Measurements from ENCODE around the gene SYNGR4.
A peak's percentile ranks its signal among the peaks of the same experiment; 100 is the strongest.
"Not testable (repeated sequence)": the region's sequence is repeated elsewhere in the genome, so short reads cannot be mapped to it uniquely, and the experiment has no call there.

The SYNGR4 gene

GRCh38 chr19:48371367-48371766, 7.2 kb downstream of the SYNGR4 start:
- no peak for DNase-seq (ENCODE audit: low spot score)

DNA sequence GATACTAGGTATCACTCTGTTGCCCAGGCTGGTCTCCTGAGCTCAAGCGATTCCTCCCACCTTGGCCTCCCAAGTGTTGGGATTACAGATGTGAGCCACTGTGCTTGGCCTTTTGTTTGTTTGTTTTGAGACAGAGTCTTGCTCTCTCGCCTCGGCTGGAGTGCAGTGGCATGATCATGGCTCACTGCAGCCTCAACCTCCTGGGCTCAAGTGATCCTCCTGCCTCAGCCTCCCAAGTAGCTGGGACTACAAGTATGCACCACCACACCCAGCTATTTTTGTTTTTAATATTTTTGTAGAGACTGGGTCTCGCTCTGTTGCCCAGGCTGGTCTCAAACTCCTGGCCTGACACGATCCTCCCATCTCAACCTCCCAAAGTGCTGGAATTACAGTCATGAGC, 7.6 kb downstream of the SYNGR4 start:
- not testable (repeated sequence) for DNase-seq (ENCODE audit: low spot score)

GRCh38 chr19:48372904-48373303, 8.7 kb downstream of the SYNGR4 start:
- no peak for DNase-seq (ENCODE audit: low spot score)

DNA sequence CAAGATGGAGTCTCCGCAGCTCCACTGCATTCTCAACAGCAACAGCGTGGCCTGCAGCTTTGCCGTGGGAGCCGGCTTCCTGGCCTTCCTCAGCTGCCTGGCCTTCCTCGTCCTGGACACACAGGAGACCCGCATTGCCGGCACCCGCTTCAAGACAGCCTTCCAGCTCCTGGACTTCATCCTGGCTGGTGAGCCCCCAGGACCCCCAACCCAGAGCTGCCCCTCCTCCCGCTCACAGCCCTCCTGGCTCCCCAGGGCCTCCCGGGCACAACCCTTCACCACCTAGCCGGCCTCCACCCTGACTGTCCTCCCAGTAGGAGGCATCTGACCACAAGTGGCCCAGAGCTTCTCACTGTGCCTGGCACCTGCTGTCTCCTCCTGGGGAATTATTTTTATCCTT, 9.4 kb downstream of the SYNGR4 start:
- no peak for DNase-seq (ENCODE audit: low spot score)

GRCh38 chr19:48378194-48378570, 14.0 kb downstream of the SYNGR4 start:
- DNase-seq (ENCODE audit: low spot score) = no peak

- no peak for DNase-seq (ENCODE audit: low spot score)
Observed at GRCh38 chr19:48379058-48379457, 14.9 kb downstream of the SYNGR4 start.

GRCh38 chr19:48381178-48381950, 17.2 kb downstream of the SYNGR4 start:
- DNase-seq (ENCODE audit: low spot score) = no peak

DNA sequence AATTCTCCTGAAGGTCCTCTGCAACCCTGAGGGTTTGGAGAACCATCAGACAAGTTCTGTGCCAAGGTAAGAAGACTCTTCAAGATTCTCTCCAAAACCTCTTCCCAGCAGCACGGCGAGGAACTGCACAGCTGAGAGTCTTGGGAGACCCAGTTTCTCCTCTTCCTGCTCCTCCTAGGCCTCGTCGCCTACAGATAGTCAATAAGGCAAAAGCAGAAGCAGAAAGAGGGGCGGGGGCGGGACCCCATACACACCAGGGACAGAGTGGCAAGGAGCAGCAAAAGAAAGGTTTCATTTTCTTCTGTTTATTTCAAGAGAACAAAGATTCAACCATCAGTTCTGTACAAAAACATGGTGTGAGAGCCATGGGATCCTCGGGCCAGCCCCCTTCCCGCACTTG, 18.1 kb downstream of the SYNGR4 start:
- no peak for DNase-seq (ENCODE audit: low spot score)

DNA sequence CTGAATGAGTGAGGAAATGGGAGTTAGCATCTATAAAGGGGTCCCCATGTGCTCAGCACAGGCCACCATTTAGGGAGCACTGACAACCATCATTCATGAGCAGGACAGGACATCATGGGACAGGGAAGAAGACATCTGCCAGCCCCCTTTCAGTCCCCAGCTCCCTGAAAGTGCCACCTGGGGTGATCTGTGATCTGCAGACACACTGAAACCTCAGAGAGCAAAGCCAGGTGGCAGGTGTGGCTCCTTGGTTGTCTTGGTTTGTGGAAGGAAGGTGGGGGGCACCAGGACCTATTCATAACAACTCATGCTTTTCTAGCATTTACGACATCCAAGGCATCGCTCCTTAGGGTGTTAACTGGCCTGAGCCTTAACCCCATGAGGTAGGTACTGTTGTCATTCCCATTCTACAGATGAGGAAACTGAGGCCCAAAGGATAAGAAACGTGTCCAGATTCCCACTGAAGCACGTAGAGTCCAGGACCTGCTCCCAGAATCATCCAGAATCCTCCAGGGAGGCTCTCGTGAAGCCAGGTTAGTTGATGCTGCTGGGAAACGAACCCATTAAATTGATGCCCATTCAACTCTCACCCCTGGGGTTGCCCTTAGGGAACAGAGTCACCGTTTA, 21.4 kb downstream of the SYNGR4 start:
- DNase-seq (ENCODE audit: low spot score) = no peak

DNA sequence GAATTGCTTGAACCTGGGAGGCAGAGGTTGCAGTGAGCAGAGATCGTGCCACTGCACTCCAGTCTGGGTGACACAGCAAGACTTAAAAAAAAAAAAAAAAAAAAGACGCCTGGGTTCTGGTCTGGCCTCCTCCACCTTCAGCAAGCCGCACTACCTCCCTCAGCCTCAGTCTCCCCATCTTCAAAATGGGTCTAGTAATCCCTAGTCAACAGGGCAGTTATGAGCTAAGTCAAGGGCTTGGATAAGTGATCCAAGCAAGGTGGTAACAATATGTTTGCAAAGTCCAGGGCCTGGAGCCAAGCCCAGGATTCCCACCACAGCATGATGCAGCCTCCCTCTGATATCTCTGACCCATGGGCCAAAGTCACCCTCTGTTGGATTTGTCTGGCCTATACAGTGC, 22.8 kb downstream of the SYNGR4 start:
- DNase-seq (ENCODE audit: low spot score) = no peak

DNA sequence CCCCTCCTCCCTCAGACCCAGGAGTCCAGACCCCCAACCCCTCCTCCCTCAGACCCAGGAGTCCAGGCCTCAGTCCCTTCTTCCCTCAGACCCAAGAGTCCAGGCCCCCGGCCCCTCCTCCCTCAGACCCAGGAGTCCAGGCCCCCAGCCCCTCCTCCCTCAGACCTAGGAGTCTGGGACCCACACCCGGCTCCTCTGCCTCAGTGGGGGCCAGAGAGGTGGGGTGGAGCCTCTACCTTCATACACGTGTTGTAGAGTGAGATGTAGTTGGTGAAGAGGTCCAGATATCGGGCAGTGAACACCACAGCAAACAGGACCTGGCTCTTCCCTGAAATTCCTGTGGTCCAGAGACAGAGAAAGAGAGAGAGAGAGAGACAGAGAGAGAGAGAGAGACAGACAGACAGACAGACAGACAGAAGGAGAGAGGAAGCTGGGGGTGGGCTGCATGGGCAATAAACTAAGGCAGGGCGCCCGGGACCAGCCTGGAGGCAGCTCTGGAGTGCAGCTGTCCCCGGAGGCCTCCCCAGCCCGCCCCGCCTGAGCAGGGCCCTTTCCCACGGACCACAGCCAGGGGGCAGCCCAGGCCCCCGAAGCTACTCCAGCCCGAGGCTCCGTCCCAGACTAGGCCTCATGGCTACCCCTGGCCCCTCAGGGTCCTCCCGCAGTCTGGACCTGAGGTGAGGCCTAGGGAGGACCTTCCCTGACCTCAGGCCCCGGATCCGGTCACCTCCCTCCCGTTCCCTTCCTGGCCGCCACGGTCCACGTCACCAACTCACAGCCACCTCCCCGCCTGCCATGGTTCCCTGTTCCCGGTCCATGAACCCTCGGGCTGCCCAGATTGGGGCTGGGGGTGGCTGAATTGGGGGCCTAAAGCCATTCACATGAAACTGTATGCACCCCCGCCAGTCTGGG, 26.3 kb downstream of the SYNGR4 start:
- DNase-seq (ENCODE audit: low spot score) = peak; percentile 71

DNA sequence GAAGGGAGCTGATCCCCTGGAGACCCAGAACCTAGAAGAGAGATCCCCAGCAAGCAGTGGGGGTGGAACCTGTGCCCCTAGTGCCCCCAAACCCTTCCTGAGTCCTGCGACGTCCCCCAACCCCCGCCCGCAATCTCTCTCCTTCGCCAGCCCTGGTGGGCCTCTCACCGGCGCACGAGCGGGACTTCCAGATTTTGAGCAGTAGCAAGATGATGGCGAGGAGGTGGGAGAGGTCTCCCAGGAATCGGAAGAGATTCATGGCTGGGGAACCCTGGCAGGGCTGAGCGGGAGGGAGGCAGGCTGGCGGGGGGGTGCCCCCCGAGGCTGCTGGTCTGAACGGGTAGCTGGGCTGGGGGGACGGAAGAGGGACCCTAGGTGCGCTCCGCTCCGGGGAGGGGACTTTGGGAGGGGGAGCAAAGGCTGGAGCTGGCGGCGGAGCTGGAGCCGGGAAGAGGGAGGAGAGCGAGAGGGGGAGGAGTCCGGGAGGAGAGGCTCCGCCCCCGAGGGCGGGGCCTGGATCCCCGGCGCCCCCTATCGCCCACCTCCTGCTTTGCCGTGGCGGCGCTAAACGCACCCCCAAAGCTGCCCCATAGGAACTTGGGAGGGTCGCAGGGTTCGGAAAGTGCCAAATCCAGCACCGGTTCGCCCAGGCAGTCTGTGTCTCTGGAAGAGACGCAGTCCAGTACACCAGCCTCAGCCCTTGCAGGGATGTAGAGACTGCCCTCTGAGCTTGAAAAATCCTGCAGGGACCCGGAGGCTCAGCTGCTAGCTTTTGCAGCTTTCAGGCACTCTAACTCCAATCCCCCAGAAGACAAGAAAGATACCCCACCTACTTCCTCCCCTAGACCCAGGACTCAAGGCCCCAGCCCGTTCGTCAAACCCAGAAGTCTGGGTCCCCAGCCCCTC, 27.2 kb downstream of the SYNGR4 start, which contains the start of gene KDELR1:
Gene KDELR1, minus strand, starts transcription at position 452 of the 906 bp plus-strand sequence. Its CDS starts 193 bp downstream, at position 259.
- DNase-seq (ENCODE audit: low spot score) = peak; percentile 83

DNA sequence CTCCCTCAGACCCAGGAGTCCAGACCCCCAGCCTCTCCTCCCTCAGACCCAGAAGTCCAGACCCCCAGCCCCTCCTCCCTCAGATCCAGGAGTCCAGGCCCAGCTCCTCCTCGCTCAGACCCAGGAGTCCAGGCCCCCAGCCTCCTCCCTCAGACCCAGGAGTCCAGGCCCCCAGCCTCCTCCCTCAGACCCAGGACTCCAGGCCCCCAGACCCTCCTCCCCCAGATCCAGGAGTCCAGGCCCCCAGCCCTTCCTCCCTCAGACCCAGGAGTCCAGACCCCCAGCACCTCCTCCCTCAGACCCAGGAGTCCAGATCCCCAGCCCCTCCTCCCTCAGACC, 27.8 kb downstream of the SYNGR4 start:
- DNase-seq (ENCODE audit: low spot score) = not testable (repeated sequence)

DNA sequence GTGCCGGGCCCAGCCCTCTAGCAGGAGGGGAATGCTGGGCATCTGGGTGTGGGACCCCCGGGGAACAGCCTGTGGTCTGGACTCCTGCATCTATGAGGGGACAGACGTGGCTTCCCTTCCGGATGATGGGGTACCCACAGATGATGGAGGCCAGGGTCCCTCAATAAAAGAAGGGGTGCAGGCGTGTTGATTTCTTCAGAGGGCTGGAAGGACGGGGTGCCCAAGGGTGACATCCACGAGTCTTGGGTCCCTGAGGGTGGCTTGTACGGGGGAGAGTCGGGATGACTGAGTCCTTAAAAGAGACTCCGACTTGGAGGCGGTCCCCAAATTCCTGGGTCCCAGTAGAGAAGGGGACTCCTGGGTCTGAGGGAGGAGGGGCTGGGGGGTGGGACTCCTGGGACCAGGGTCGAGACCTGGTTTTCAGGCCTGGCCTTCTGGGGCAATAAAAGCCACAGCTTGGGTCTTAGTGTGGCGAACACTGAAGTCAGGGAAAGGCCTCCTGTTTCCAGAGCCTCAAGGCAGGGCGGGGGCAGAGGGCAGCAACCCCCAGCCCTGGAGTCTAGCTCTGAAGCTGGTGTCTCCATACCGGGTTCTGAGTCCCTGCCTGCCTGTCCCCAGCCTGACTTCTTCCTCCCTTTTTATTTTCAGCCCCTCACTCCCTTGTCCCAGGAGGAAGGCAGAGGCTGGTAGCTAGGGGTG, 28.8 kb downstream of the SYNGR4 start:
- DNase-seq (ENCODE audit: low spot score) = no peak

DNA sequence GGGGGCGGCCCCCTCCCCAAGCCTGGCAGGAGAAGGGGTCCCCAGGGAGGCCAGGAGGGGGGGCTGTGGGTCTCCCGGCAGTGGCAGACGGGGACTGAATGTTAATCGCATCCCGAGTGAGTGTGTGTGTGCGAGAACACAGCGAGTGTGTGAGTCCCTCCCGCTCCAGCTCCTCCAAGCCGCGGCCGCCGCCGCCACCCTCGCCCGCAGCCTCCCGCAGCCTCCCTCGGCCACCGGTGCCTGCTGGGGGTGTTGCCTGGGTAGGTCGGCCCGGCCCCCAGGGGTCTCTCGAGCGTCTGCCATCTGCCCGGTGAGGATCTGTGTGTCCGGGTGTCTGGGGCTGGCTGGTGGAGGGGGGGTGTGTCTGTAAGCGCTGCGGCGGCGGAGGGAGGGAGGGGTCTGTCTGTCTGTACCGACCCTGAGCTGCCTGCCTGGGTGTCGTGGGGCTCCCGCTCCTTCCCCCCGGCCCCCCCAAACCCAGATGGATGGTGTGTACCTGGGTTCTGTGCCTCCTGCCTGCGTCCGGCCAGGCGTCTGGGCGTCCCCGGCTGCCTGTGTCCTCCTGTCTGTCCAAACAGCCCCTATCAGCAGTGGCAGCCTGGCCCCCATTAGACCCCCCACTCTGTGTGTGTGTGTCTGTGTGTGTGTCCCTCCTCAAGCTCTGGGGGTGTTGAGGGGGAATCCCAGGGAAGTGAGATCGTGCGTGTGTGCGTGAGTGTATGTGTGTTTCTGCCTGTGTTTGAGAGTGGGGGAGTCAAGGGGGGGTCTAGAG, 29.6 kb downstream of the SYNGR4 start, which contains the start of gene GRIN2D:
Gene GRIN2D, plus strand, starts transcription at position 110 of the 772 bp plus-strand sequence. CDS start 4,725 bp downstream, outside the sequence.
- DNase-seq (ENCODE audit: low spot score) = no peak

DNA sequence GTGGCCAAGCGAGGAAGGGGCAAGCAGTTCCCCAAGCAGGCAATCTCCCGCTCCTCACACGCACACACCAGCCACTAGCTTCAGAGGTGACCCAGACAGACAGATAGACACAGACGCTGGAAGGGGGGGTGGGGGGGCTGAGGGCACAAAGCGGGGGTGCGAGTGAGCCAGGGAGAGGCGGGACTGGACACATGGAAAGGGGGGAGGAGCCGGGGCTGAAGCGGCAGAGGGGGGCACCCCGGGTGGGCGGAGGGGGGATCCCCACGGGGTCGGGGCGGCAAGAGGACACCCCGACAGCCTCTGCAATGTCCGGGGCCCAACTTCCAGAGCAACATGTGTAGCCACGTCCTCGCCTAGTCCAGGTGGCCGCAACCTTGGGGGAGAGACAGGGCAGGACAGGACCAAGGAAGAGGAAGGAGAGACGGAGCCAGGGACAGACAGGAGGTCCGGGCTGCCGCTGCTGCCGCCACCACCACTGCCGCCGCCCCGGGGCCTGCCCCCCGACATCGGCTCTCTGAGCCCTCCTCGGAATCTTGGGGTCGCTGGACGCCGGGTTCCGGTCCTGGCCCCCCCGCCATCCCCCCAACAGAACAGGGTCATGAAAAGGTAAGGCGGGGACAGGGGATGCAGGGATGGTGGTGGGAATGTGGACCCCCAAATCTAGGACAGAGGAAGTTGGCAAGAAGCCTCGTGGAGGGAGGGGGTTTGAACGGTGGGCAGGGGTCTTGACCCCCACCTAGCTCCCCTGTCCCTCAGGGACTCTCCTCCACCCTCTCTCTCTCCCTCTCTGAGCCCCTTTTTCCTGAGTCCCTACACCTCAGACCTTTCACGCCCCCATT, 30.4 kb downstream of the SYNGR4 start:
- no peak for DNase-seq (ENCODE audit: low spot score)

- no peak for DNase-seq (ENCODE audit: low spot score)
Observed at GRCh38 chr19:48395170-48395455, 30.9 kb downstream of the SYNGR4 start.

- no peak for DNase-seq (ENCODE audit: low spot score)
Observed at GRCh38 chr19:48395499-48395898, 31.3 kb downstream of the SYNGR4 start.
